HFF-Myc (cell line): ENCODE results near the gene DLG5.

Experiments used
- DNase-seq: peaks from one replicate; pipeline ENCODE4 v3.0.0-alpha.2; 2011; ENCODE audit warnings: low read depth; ENCODE audit errors: extremely low read depth
- H3K4me3 ChIP-seq: replicated peaks from 2 replicates; pipeline ENCODE4 v1.5.1; 2011; ENCODE audit warnings: low read depth, mild to moderate bottlenecking, control low read depth, low read length
- TF ChIP-seq, protein P1 (sequence below): IDR thresholded peaks from 2 replicates; pipeline ENCODE4 v1.5.1; 2012; ENCODE audit warnings: mild to moderate bottlenecking, low read depth, low read length, control low read depth; ENCODE audit errors: missing control alignments

Gene DLG5

GRCh38 chr10:77902159-77902558 is 24.4 kb downstream of the DLG5 start:
- TF ChIP-seq, protein P1, sequence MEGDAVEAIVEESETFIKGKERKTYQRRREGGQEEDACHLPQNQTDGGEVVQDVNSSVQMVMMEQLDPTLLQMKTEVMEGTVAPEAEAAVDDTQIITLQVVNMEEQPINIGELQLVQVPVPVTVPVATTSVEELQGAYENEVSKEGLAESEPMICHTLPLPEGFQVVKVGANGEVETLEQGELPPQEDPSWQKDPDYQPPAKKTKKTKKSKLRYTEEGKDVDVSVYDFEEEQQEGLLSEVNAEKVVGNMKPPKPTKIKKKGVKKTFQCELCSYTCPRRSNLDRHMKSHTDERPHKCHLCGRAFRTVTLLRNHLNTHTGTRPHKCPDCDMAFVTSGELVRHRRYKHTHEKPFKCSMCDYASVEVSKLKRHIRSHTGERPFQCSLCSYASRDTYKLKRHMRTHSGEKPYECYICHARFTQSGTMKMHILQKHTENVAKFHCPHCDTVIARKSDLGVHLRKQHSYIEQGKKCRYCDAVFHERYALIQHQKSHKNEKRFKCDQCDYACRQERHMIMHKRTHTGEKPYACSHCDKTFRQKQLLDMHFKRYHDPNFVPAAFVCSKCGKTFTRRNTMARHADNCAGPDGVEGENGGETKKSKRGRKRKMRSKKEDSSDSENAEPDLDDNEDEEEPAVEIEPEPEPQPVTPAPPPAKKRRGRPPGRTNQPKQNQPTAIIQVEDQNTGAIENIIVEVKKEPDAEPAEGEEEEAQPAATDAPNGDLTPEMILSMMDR: no peak
- no peak overlapping the region for H3K4me3 ChIP-seq
- DNase-seq: no peak

GRCh38 chr10:77901743-77902142 is 24.8 kb downstream of the DLG5 start:
- no peak for DNase-seq
- H3K4me3 ChIP-seq: no peak overlapping the region
- TF ChIP-seq, protein P1: no peak

GRCh38 chr10:77899690-77900089 is 26.9 kb downstream of the DLG5 start:
- H3K4me3 ChIP-seq: no peak overlapping the region
- DNase-seq: no peak
- TF ChIP-seq, protein P1: no peak

DNA sequence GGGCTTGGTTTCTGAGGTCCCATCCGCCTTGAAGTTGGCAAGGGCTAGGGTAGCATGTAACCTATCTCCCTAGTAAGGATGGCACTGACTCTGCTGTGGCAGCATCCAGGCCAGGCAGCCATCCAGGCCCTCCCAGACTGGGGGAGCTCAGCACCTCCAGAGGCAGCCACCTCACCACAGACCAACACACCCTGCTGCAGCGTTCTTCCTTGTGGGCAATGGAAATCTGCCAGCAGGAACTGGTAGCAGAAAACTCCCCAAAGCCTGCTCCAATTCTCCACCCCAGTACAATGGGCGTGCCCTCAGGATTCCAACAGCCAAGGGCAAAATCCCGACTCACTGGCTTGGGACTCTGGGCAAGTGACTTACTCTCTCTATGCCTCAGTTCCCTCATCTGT is 27.5 kb downstream of the DLG5 start:
- no peak overlapping the region for H3K4me3 ChIP-seq
- peak; percentile 43 for DNase-seq

DNA sequence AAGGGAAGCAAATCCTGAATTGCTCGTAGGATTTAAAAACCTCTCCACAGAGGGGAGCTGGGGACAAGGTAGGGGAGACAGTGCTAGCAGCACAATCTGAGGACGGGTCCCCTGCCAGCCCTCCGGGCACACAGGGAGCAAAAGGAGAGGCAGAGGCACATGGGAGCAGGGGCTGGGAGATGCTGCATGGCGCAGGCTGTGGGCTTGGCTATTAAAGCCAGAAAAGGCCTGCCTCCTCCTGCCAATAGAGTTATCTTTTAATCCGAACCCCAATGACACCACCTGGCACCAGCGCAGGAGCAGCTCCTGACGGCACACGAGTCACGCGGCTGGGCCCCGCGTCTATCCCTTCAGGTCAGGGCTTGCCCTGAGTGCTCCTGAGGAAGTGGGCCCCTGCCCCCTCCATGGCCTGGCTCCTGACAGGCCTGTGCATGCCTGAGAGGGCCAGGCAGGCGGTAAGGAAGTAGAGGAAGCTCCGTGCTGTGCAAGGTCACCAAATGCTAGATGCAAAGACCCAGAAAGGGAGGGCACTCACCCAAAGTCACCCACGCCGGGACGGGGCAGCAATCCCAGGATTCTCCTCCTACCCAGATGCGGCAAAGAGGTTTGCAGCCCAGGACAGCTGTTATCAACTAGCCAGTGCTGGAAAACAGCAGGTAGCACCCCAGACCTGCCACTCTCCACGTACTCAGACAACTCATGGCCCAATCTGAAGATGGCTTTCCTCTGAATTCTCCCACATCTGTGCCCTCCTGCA is 28.1 kb downstream of the DLG5 start:
- no peak for DNase-seq
- H3K4me3 ChIP-seq: no peak overlapping the region
- TF ChIP-seq, protein P1: no peak

More for the DNA sequence above, 27.5 kb downstream of the DLG5 start:
- TF ChIP-seq, protein P1: no peak

DNA sequence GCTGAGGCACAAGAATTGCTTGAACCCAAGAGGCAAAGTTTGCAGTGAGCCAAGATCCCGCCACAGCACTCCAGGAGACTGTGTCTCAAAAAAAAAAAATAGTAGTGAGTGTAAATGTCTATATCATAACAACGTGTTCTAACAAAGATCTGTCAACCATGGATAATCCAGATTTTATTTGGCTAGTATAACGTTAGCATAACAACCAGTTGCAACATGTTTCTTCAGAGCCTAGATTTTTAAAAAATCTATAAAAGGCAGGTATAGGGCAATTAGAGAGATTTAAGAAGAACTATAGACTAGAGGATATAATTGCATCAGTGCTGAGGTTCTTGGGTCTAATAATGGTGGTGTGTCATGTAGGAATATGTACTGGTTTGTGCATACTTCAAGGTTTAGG is 30.5 kb downstream of the DLG5 start:
- TF ChIP-seq, protein P1: no peak
- H3K4me3 ChIP-seq: no peak overlapping the region
- no peak for DNase-seq

GRCh38 chr10:77894058-77894457 is 32.5 kb downstream of the DLG5 start:
- DNase-seq: no peak
- H3K4me3 ChIP-seq: no peak overlapping the region
- TF ChIP-seq, protein P1: no peak
